ENCODE data around the gene KDM4C. TPM values are rescaled to one million over a fixed set of nuclear protein-coding genes. Genes with fewer than 3 reads are reported as not detected.

The KDM4C gene
- total and polyA plus RNA-seq, 2 donors (not counting 1 experiment from before 2014, with no cell fraction given) = 49.7 to 141 TPM

DNA sequence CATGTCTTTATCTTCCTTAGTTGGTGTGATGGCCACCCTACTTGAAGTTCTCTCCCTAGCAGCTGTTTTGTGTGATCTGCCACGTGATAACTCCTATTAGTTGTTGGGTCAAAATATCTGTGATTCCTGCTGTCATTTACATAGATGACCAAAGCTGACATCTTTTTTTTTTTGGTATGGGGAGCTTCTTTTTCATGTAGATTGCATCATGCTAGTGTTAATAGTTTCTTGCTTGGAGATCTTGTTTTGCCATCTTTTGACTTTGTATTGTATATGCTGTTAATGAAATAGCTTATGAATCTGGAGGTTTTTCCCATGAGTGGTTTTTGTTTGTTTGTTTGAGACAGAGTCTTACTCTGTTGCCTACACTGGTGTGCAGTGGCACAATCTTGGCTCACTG lies 243.8 kb downstream of the KDM4C start:
- Histone ChIP-seq H4K20me1 (ENCODE audit: control insufficient read depth, insufficient read depth, low read length, poor library complexity, severe bottlenecking) (no peaks in the 10 kb centered on the region), H3K27me3 (replicated peaks in 1 of 4; ENCODE audit: control extremely low read depth in 1 of 4, control insufficient read depth in 3 of 4, insufficient read depth in 4 of 4, low read length in 3 of 4) (no peaks in the 10 kb centered on the region), H3K4me3 (ENCODE audit: control extremely low read depth in 1 of 5, extremely low read depth in 1 of 5, insufficient read depth in 1 of 5, low read depth in 2 of 5, low read length in 4 of 5) (no peak overlapping the region), H3K9me3 (ENCODE audit: control extremely low read depth in 1 of 3, control insufficient read depth in 2 of 3, insufficient read depth in 1 of 3, low read length in 2 of 3) (no peaks in the 10 kb centered on the region), H3K27ac (ENCODE audit: low read length in 2 of 2) (no peak overlapping the region), H2AFZ (ENCODE audit: insufficient read depth, low read depth, low read length, poor library complexity, severe bottlenecking) (no peak overlapping the region), H3K9ac (ENCODE audit: low read length) (no peak overlapping the region), H3K79me2 (ENCODE audit: control insufficient read depth, insufficient read depth, low read length) (no peaks in the 10 kb centered on the region), H3K4me2 (replicated peaks; ENCODE audit: low read depth, low read length, poor library complexity, severe bottlenecking) (no peak overlapping the region), H3K36me3 (replicated peaks in 1 of 2; ENCODE audit: control extremely low read depth in 1 of 2, control insufficient read depth in 1 of 2, extremely low read depth in 1 of 2, insufficient read depth in 2 of 2, low read length in 1 of 2) (peaks cover 12 to 64% of the 10 kb centered on the region in 2 experiments), H3K4me1 (ENCODE audit: control insufficient read depth in 2 of 2, insufficient read depth in 2 of 2, low read length in 2 of 2) (no peaks in the 10 kb centered on the region)
- Mint-ChIP-seq H3K9me3 (ENCODE audit: insufficient read depth) (no peaks in the 10 kb centered on the region), H3K27ac (no peak overlapping the region), H3K4me3 (no peak overlapping the region), H3K4me1 (no peaks in the 10 kb centered on the region), H3K27me3 (no peaks in the 10 kb centered on the region)
- no CpG with 5 or more reads among the region's 1 CpG for WGBS (ENCODE audit: insufficient coverage)
- CTCF ChIA-PET = no interaction called here
- POLR2A ChIA-PET = no interaction called here
- intact Hi-C loops (cut with micrococcal nuclease) = no loop called here
- TF ChIP-seq EZH2 (IDR thresholded peaks at IDR 0.05; ENCODE audit: borderline replicate concordance, insufficient read depth, low read depth, low read length, poor library complexity, severe bottlenecking) = no peak
- TF ChIP-seq, protein P1, sequence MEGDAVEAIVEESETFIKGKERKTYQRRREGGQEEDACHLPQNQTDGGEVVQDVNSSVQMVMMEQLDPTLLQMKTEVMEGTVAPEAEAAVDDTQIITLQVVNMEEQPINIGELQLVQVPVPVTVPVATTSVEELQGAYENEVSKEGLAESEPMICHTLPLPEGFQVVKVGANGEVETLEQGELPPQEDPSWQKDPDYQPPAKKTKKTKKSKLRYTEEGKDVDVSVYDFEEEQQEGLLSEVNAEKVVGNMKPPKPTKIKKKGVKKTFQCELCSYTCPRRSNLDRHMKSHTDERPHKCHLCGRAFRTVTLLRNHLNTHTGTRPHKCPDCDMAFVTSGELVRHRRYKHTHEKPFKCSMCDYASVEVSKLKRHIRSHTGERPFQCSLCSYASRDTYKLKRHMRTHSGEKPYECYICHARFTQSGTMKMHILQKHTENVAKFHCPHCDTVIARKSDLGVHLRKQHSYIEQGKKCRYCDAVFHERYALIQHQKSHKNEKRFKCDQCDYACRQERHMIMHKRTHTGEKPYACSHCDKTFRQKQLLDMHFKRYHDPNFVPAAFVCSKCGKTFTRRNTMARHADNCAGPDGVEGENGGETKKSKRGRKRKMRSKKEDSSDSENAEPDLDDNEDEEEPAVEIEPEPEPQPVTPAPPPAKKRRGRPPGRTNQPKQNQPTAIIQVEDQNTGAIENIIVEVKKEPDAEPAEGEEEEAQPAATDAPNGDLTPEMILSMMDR (IDR thresholded peaks at IDR 0.05) = no peak
- no peak for ATAC-seq (ENCODE audit: low read depth)
- no peak for DNase-seq

GRCh38 chr9:7003861-7004260 lies 246.1 kb downstream of the KDM4C start:
- Histone ChIP-seq H3K27me3 (replicated peaks in 1 of 4; ENCODE audit: control extremely low read depth in 1 of 4, control insufficient read depth in 3 of 4, insufficient read depth in 4 of 4, low read length in 3 of 4) (no peaks in the 10 kb centered on the region), H3K27ac (ENCODE audit: low read length in 2 of 2) (no peak overlapping the region), H4K20me1 (ENCODE audit: control insufficient read depth, insufficient read depth, low read length, poor library complexity, severe bottlenecking) (no peaks in the 10 kb centered on the region), H3K4me3 (ENCODE audit: control extremely low read depth in 1 of 5, extremely low read depth in 1 of 5, insufficient read depth in 1 of 5, low read depth in 2 of 5, low read length in 4 of 5) (no peak overlapping the region), H3K4me2 (replicated peaks; ENCODE audit: low read depth, low read length, poor library complexity, severe bottlenecking) (no peak overlapping the region), H3K79me2 (ENCODE audit: control insufficient read depth, insufficient read depth, low read length) (no peaks in the 10 kb centered on the region), H3K4me1 (ENCODE audit: control insufficient read depth in 2 of 2, insufficient read depth in 2 of 2, low read length in 2 of 2) (no peaks in the 10 kb centered on the region), H3K36me3 (replicated peaks in 1 of 2; ENCODE audit: control extremely low read depth in 1 of 2, control insufficient read depth in 1 of 2, extremely low read depth in 1 of 2, insufficient read depth in 2 of 2, low read length in 1 of 2) (peaks cover 15 to 63% of the 10 kb centered on the region in 2 experiments), H2AFZ (ENCODE audit: insufficient read depth, low read depth, low read length, poor library complexity, severe bottlenecking) (no peak overlapping the region), H3K9me3 (ENCODE audit: control extremely low read depth in 1 of 3, control insufficient read depth in 2 of 3, insufficient read depth in 1 of 3, low read length in 2 of 3) (peaks cover 0 to 9% (median 5%) of the 10 kb centered on the region in 3 donors), H3K9ac (ENCODE audit: low read length) (no peak overlapping the region)
- ATAC-seq (ENCODE audit: low read depth) = no peak
- Mint-ChIP-seq H3K27ac (no peak overlapping the region), H3K4me1 (no peaks in the 10 kb centered on the region), H3K27me3 (no peaks in the 10 kb centered on the region), H3K9me3 (ENCODE audit: insufficient read depth) (no peaks in the 10 kb centered on the region), H3K4me3 (no peak overlapping the region)
- TF ChIP-seq, protein P1 (IDR thresholded peaks at IDR 0.05) = no peak
- no peak for TF ChIP-seq EZH2 (IDR thresholded peaks at IDR 0.05; ENCODE audit: borderline replicate concordance, insufficient read depth, low read depth, low read length, poor library complexity, severe bottlenecking)
- no peak for DNase-seq
- CTCF ChIA-PET = no interaction called here
- intact Hi-C loops (cut with micrococcal nuclease) = no loop called here
- WGBS (ENCODE audit: insufficient coverage) = 80% methylated on average over 1 of the region's 2 CpGs
- POLR2A ChIA-PET = no interaction called here
